Activated CD8-positive, alpha-beta memory T cell treated with anti-CD3 and anti-CD28 coated beads for 1 hour (primary cell): ENCODE results near the gene WDR54.
"Not testable (repeated sequence)": the region's sequence is repeated elsewhere in the genome, so short reads cannot be mapped to it uniquely, and the experiment has no call there.

Source experiments
- DNase-seq, 2 donors: peaks; one replicate each; pipeline ENCODE4 v3.0.0-alpha.2; 2020; ENCODE audit warnings: low read depth in 1 of 2; ENCODE audit errors: extremely low read depth in 1 of 2

Gene WDR54

GRCh38 chr2:74450570-74451190 lies 29.1 kb downstream of the WDR54 start:
- DNase-seq = no peak

- peak; percentile 89 to 94 for DNase-seq
These were observed 33.4 kb downstream of the WDR54 start, which contains the start of gene INO80B for GRCh38 chr2:74454654-74455511. Gene INO80B, plus strand, starts transcription at chr2:74455087. Its CDS starts 30 bp downstream, at chr2:74455117.

GRCh38 chr2:74457129-74457548 lies 35.6 kb downstream of the WDR54 start:
- DNase-seq = no peak

- peak; percentile 58 to 73 for DNase-seq
These were observed 36.1 kb downstream of the WDR54 start for GRCh38 chr2:74457549-74458131.

GRCh38 chr2:74458132-74458937 lies 36.8 kb downstream of the WDR54 start, which contains the start of gene WBP1:
Gene WBP1, plus strand, starts transcription at chr2:74458438. Its CDS starts 165 bp downstream, at chr2:74458603.
- peak; percentile 94 to 99 for DNase-seq

GRCh38 chr2:74458938-74459363 lies 37.4 kb downstream of the WDR54 start:
- DNase-seq = no peak

- DNase-seq = not testable (repeated sequence)
These were observed 38.1 kb downstream of the WDR54 start for GRCh38 chr2:74459503-74460118.

- DNase-seq = not testable (repeated sequence)
These were observed 38.7 kb downstream of the WDR54 start for GRCh38 chr2:74460187-74460586.

- no peak for DNase-seq
These were observed 39.9 kb downstream of the WDR54 start for GRCh38 chr2:74461187-74462053.

- no peak for DNase-seq
These were observed 40.7 kb downstream of the WDR54 start for GRCh38 chr2:74462054-74462785.

GRCh38 chr2:74462786-74463105 lies 41.2 kb downstream of the WDR54 start:
- no peak for DNase-seq

- DNase-seq = no peak
These were observed 42.9 kb downstream of the WDR54 start for GRCh38 chr2:74464406-74464805.

- DNase-seq = not testable (repeated sequence)
These were observed 49.2 kb downstream of the WDR54 start for GRCh38 chr2:74470742-74471141.

- no peak for DNase-seq
These were observed 50.0 kb downstream of the WDR54 start for GRCh38 chr2:74471332-74472065.

GRCh38 chr2:74472086-74472944 lies 50.8 kb downstream of the WDR54 start, which contains the start of gene MRPL53:
Gene MRPL53, minus strand, starts transcription at chr2:74472680. Its CDS starts 20 bp downstream, at chr2:74472660.
- peak; percentile 94 to 97 for DNase-seq

GRCh38 chr2:74472945-74473258 lies 51.4 kb downstream of the WDR54 start:
- DNase-seq = no peak

GRCh38 chr2:74474481-74474880 lies 53.0 kb downstream of the WDR54 start:
- DNase-seq = no peak
